ENCODE measurements around the gene CAPN8. TPM values are rescaled to one million over a fixed set of nuclear protein-coding genes. Genes with fewer than 3 reads are reported as not detected.

Gene CAPN8
- total RNA-seq, 1 donor from 2014 or later: not detected

GRCh38 chr1:223512057-223512456 is 153.4 kb downstream of the CAPN8 start:
- H2AFZ ChIP-seq (ENCODE audit: low read depth, low read length): no peak overlapping the region
- H3K27me3 ChIP-seq (ENCODE audit: insufficient read depth, low read length): peaks cover 11% of the 10 kb centered on the region
- no peak for TF ChIP-seq EZH2 (IDR thresholded peaks at IDR 0.05; ENCODE audit: insufficient read depth, low read length)
- no peak for TF ChIP-seq CTCF (IDR thresholded peaks at IDR 0.05; ENCODE audit: insufficient read depth, low read depth, low read length)
- H3K4me1 ChIP-seq (ENCODE audit: insufficient read depth, low read length): no peaks in the 10 kb centered on the region
- no peaks in the 10 kb centered on the region for H3K9me3 ChIP-seq (ENCODE audit: insufficient read depth, low read depth, low read length)
- H3K9ac ChIP-seq (ENCODE audit: low read length): no peak overlapping the region
- H4K20me1 ChIP-seq (ENCODE audit: insufficient read depth, low read length): no peaks in the 10 kb centered on the region
- H3K79me2 ChIP-seq (ENCODE audit: insufficient read depth, low read length): no peaks in the 10 kb centered on the region
- H3K27me3 Mint-ChIP-seq (ENCODE audit: low read depth, unreplicated experiment): peaks cover 54% of the 10 kb centered on the region
- no peak overlapping the region for H3K4me3 Mint-ChIP-seq (ENCODE audit: unreplicated experiment)
- no peak overlapping the region for H3K4me2 ChIP-seq (ENCODE audit: low read length)
- H3K4me1 Mint-ChIP-seq (ENCODE audit: low read depth, unreplicated experiment): no peaks in the 10 kb centered on the region
- H3K9me3 Mint-ChIP-seq (ENCODE audit: unreplicated experiment): peaks cover 12% of the 10 kb centered on the region
- H3K36me3 Mint-ChIP-seq (ENCODE audit: low read depth, unreplicated experiment): peaks cover 2% of the 10 kb centered on the region
- FAIRE-seq (no peak), DNase-seq (ENCODE audit: low read depth) (no peak)
- no peak overlapping the region for H3K27ac ChIP-seq (ENCODE audit: low read depth, low read length)
- H3K4me3 ChIP-seq (ENCODE audit: insufficient read depth, low read depth, low read length): no peak overlapping the region
- no peak overlapping the region for H3K27ac Mint-ChIP-seq (ENCODE audit: unreplicated experiment)
- H3K36me3 ChIP-seq (ENCODE audit: insufficient read depth, low read length): no peaks in the 10 kb centered on the region

- Histone ChIP-seq H3K9me3 (ENCODE audit: insufficient read depth, low read depth, low read length) (no peaks in the 10 kb centered on the region), H4K20me1 (ENCODE audit: insufficient read depth, low read length) (no peaks in the 10 kb centered on the region), H2AFZ (ENCODE audit: low read depth, low read length) (no peak overlapping the region), H3K4me1 (ENCODE audit: insufficient read depth, low read length) (peaks cover 10% of the 10 kb centered on the region), H3K27ac (ENCODE audit: low read depth, low read length) (no peak overlapping the region), H3K4me3 (ENCODE audit: insufficient read depth, low read depth, low read length) (no peak overlapping the region), H3K27me3 (ENCODE audit: insufficient read depth, low read length) (peaks cover 3% of the 10 kb centered on the region), H3K4me2 (ENCODE audit: low read length) (no peak overlapping the region), H3K79me2 (ENCODE audit: insufficient read depth, low read length) (no peaks in the 10 kb centered on the region), H3K36me3 (ENCODE audit: insufficient read depth, low read length) (no peaks in the 10 kb centered on the region), H3K9ac (ENCODE audit: low read length) (no peak overlapping the region)
- H3K27ac Mint-ChIP-seq (ENCODE audit: unreplicated experiment): no peak overlapping the region
- H3K9me3 Mint-ChIP-seq (ENCODE audit: unreplicated experiment): peaks cover 12% of the 10 kb centered on the region
- H3K27me3 Mint-ChIP-seq (ENCODE audit: low read depth, unreplicated experiment): peaks cover 31% of the 10 kb centered on the region
- no peaks in the 10 kb centered on the region for H3K4me1 Mint-ChIP-seq (ENCODE audit: low read depth, unreplicated experiment)
- DNase-seq (ENCODE audit: low read depth) (no peak), FAIRE-seq (no peak)
- TF ChIP-seq EZH2 (IDR thresholded peaks at IDR 0.05; ENCODE audit: insufficient read depth, low read length) (no peak), CTCF (IDR thresholded peaks at IDR 0.05; ENCODE audit: insufficient read depth, low read depth, low read length) (no peak)
- peaks cover 2% of the 10 kb centered on the region for H3K36me3 Mint-ChIP-seq (ENCODE audit: low read depth, unreplicated experiment)
- no peak overlapping the region for H3K4me3 Mint-ChIP-seq (ENCODE audit: unreplicated experiment)
Measured at GRCh38 chr1:223508796-223509195, 156.7 kb downstream of the CAPN8 start.

- no peaks in the 10 kb centered on the region for H3K9me3 Mint-ChIP-seq (ENCODE audit: unreplicated experiment)
- Histone ChIP-seq H3K4me3 (ENCODE audit: insufficient read depth, low read depth, low read length) (no peak overlapping the region), H2AFZ (ENCODE audit: low read depth, low read length) (no peak overlapping the region), H3K4me1 (ENCODE audit: insufficient read depth, low read length) (peaks cover 26% of the 10 kb centered on the region), H3K9ac (ENCODE audit: low read length) (no peak overlapping the region), H4K20me1 (ENCODE audit: insufficient read depth, low read length) (no peaks in the 10 kb centered on the region), H3K27me3 (ENCODE audit: insufficient read depth, low read length) (no peaks in the 10 kb centered on the region), H3K9me3 (ENCODE audit: insufficient read depth, low read depth, low read length) (no peaks in the 10 kb centered on the region), H3K27ac (ENCODE audit: low read depth, low read length) (peak overlapping the region; percentile 13), H3K4me2 (ENCODE audit: low read length) (peak overlapping the region; percentile 22), H3K79me2 (ENCODE audit: insufficient read depth, low read length) (no peaks in the 10 kb centered on the region), H3K36me3 (ENCODE audit: insufficient read depth, low read length) (no peaks in the 10 kb centered on the region)
- DNase-seq (ENCODE audit: low read depth): peak; percentile 93
- H3K36me3 Mint-ChIP-seq (ENCODE audit: low read depth, unreplicated experiment): peaks cover 2% of the 10 kb centered on the region
- peaks cover 21% of the 10 kb centered on the region for H3K27me3 Mint-ChIP-seq (ENCODE audit: low read depth, unreplicated experiment)
- H3K4me3 Mint-ChIP-seq (ENCODE audit: unreplicated experiment): no peak overlapping the region
- H3K4me1 Mint-ChIP-seq (ENCODE audit: low read depth, unreplicated experiment): peaks cover 12% of the 10 kb centered on the region
- no peak overlapping the region for H3K27ac Mint-ChIP-seq (ENCODE audit: unreplicated experiment)
- TF ChIP-seq EZH2 (IDR thresholded peaks at IDR 0.05; ENCODE audit: insufficient read depth, low read length) (no peak), CTCF (IDR thresholded peaks at IDR 0.05; ENCODE audit: insufficient read depth, low read depth, low read length) (no peak)
- peak; percentile 52 for FAIRE-seq
Measured at GRCh38 chr1:223504741-223505140, 160.8 kb downstream of the CAPN8 start.
